HepG2 (cell line): ENCODE results near the gene AP1G1. TPM values are rescaled to one million over a fixed set of nuclear protein-coding genes. Genes with fewer than 3 reads are reported as not detected.

ENCODE experiments used
- FUBP1 ChIP-seq: sonication (generic); formaldehyde crosslinking; IDR thresholded peaks from 2 replicates; pipeline ENCODE4 v1.5.1; 2020; ENCODE audit warnings: missing genetic modification reagents, mild to moderate bottlenecking, borderline replicate concordance
- HIC2 ChIP-seq: sonication (generic); formaldehyde crosslinking; IDR thresholded peaks from 2 replicates; pipeline ENCODE4 v1.9.0; 2022; ENCODE audit warnings: low read depth, missing genetic modification reagents
- ZNF839 ChIP-seq: sonication (generic); formaldehyde crosslinking; IDR thresholded peaks from 2 replicates; pipeline ENCODE4 v1.4.0; 2020; ENCODE audit warnings: missing genetic modification reagents, mild to moderate bottlenecking, borderline replicate concordance
- polyA plus RNA-seq, 8 experiments: library from polyadenylated mRNA; depleted of rRNA in 3 of 8; stranded (reverse) in 7 of 8; unstranded in 1 of 8; fragments of >200 nt; fragmentation: Illumina TruSeq in 4 of 8; extraction: Trizol in 4 of 8; gene quantifications; 2 replicates each; pipeline versions ENCODE4 v1.2.1 to v1.2.3, GENCODE V29; 2011 to 2016; ENCODE audit warnings: low read depth in 4 of 8, missing spikeins in 1 of 8, mixed read lengths in 1 of 8; ENCODE audit not compliant: insufficient read depth in 1 of 8
- total RNA-seq, 5 experiments: library from RNA; depleted of rRNA; stranded (reverse); fragments of >200 nt; fragmentation: Illumina TruSeq; extraction: Trizol; gene quantifications; 2 replicates each; pipeline ENCODE4 v1.2.3, GENCODE V29; 2016; ENCODE audit warnings: low read depth in 1 of 5
- TF ChIP-seq, protein P1 (sequence below): sonication (generic); formaldehyde crosslinking; IDR thresholded peaks from 2 replicates; pipeline ENCODE4 v1.4.0; 2020; ENCODE audit warnings: mild to moderate bottlenecking, missing genetic modification reagents
- TF ChIP-seq, protein P2 (sequence below): sonication (generic); formaldehyde crosslinking; conservative IDR thresholded peaks from 2 replicates; pipeline ENCODE4 v1.8.0; 2022; ENCODE audit warnings: missing genetic modification reagents

Gene AP1G1
- total and polyA plus RNA-seq, 2 of the 13 experiments (the other 11 are each of a cell fraction or from before 2014, with no cell fraction given) = 62.2 to 66.2 TPM

GRCh38 chr16:71846431-71846830, 37.8 kb upstream of the AP1G1 start (continued):
- TF ChIP-seq, protein P1, sequence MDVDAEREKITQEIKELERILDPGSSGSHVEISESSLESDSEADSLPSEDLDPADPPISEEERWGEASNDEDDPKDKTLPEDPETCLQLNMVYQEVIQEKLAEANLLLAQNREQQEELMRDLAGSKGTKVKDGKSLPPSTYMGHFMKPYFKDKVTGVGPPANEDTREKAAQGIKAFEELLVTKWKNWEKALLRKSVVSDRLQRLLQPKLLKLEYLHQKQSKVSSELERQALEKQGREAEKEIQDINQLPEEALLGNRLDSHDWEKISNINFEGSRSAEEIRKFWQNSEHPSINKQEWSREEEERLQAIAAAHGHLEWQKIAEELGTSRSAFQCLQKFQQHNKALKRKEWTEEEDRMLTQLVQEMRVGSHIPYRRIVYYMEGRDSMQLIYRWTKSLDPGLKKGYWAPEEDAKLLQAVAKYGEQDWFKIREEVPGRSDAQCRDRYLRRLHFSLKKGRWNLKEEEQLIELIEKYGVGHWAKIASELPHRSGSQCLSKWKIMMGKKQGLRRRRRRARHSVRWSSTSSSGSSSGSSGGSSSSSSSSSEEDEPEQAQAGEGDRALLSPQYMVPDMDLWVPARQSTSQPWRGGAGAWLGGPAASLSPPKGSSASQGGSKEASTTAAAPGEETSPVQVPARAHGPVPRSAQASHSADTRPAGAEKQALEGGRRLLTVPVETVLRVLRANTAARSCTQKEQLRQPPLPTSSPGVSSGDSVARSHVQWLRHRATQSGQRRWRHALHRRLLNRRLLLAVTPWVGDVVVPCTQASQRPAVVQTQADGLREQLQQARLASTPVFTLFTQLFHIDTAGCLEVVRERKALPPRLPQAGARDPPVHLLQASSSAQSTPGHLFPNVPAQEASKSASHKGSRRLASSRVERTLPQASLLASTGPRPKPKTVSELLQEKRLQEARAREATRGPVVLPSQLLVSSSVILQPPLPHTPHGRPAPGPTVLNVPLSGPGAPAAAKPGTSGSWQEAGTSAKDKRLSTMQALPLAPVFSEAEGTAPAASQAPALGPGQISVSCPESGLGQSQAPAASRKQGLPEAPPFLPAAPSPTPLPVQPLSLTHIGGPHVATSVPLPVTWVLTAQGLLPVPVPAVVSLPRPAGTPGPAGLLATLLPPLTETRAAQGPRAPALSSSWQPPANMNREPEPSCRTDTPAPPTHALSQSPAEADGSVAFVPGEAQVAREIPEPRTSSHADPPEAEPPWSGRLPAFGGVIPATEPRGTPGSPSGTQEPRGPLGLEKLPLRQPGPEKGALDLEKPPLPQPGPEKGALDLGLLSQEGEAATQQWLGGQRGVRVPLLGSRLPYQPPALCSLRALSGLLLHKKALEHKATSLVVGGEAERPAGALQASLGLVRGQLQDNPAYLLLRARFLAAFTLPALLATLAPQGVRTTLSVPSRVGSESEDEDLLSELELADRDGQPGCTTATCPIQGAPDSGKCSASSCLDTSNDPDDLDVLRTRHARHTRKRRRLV (CRISPR knock-in tag) = no peak
- TF ChIP-seq FUBP1 (CRISPR knock-in tag) (no peak), ZNF839 (CRISPR knock-in tag) (no peak), HIC2 (0 out of 2 replicates have a peak, but pooled peaks have one; percentile 13)
- TF ChIP-seq, protein P2, sequence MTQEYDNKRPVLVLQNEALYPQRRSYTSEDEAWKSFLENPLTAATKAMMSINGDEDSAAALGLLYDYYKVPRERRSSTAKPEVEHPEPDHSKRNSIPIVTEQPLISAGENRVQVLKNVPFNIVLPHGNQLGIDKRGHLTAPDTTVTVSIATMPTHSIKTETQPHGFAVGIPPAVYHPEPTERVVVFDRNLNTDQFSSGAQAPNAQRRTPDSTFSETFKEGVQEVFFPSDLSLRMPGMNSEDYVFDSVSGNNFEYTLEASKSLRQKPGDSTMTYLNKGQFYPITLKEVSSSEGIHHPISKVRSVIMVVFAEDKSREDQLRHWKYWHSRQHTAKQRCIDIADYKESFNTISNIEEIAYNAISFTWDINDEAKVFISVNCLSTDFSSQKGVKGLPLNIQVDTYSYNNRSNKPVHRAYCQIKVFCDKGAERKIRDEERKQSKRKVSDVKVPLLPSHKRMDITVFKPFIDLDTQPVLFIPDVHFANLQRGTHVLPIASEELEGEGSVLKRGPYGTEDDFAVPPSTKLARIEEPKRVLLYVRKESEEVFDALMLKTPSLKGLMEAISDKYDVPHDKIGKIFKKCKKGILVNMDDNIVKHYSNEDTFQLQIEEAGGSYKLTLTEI (CRISPR knock-in tag) = no peak
